NCI-H2029 (cell line): ENCODE data around the gene PIGB.
"Not testable (repeated sequence)": the region's sequence is repeated elsewhere in the genome, so short reads cannot be mapped to it uniquely, and the experiment has no call there.

Experiments used
- DNase-seq: peaks from one replicate; lab custom pipeline; 2025; lab: John Stamatoyannopoulos, UW

The PIGB gene

GRCh38 chr15:55318588-55319494 lies at the start of gene PIGB, which contains the start of gene PIGBOS1:
PIGB (plus strand) TSS chr15:55319222; CDS start chr15:55319251, 29 bp downstream.
PIGBOS1 (minus strand) TSS chr15:55319123; CDS start chr15:55317792, 1,331 bp downstream.
- peak; percentile 36 for DNase-seq

GRCh38 chr15:55270291-55270690 lies 48.7 kb upstream of the PIGB start:
- DNase-seq: no peak

GRCh38 chr15:55276324-55276723 lies 42.7 kb upstream of the PIGB start:
- DNase-seq: no peak

- no peak for DNase-seq
Measured at GRCh38 chr15:55277116-55277564, 41.9 kb upstream of the PIGB start.

- no peak for DNase-seq
Measured at GRCh38 chr15:55277715-55278114, 41.3 kb upstream of the PIGB start.

GRCh38 chr15:55279100-55279745 lies 39.8 kb upstream of the PIGB start:
- DNase-seq: no peak

GRCh38 chr15:55279746-55280351 lies 39.2 kb upstream of the PIGB start:
- no peak for DNase-seq

GRCh38 chr15:55280589-55280988 lies 38.4 kb upstream of the PIGB start:
- DNase-seq: not testable (repeated sequence)

GRCh38 chr15:55281517-55282228 lies 37.3 kb upstream of the PIGB start:
- DNase-seq: no peak

GRCh38 chr15:55282284-55282833 lies 36.7 kb upstream of the PIGB start:
- no peak for DNase-seq

GRCh38 chr15:55283379-55284147 lies 35.5 kb upstream of the PIGB start:
- DNase-seq: no peak

- no peak for DNase-seq
Measured at GRCh38 chr15:55284426-55284825, 34.6 kb upstream of the PIGB start.

GRCh38 chr15:55286442-55287189 lies 32.4 kb upstream of the PIGB start:
- DNase-seq: not testable (repeated sequence)

- no peak for DNase-seq
Measured at GRCh38 chr15:55288006-55288717, 30.9 kb upstream of the PIGB start.

GRCh38 chr15:55289011-55289745 lies 29.8 kb upstream of the PIGB start:
- DNase-seq: no peak

- peak; percentile 31 for DNase-seq
Measured at GRCh38 chr15:55289746-55290527, 29.1 kb upstream of the PIGB start, which contains the start of gene RAB27A. RAB27A (minus strand) TSS chr15:55289813; CDS start chr15:55234934, 54,879 bp downstream.

- peak; percentile 31 for DNase-seq
Measured at GRCh38 chr15:55290528-55291057, 28.4 kb upstream of the PIGB start.
